Measurements from ENCODE around the gene CORO2A. TPM values are rescaled to one million over a fixed set of nuclear protein-coding genes. Genes with fewer than 3 reads are reported as not detected.

CORO2A gene
- total RNA-seq, 1 donor from 2014 or later = 17.4 TPM

DNA sequence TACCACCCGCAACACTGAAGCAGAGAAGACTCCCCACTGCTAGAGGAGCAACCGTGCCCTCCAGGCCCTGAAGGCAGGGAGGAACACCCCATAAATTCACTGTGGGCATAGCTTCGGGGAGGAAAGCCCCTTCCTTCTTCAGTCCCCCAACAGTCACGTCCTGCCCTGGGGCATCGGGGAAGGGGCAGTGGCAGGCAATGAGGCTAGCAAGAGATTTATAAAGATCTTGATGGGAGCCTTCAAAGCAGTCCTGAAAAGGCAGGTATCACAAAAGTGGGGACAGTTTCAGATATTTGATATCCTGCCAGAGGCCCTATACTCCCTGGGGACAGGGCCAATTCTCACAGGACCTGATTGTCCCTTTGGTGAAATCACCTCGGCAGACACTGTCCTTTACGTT, 56.5 kb downstream of the CORO2A start:
- Histone ChIP-seq H3K4me3 (no peak overlapping the region), H3K4me1 (no peaks in the 10 kb centered on the region), H3K27me3 (no peaks in the 10 kb centered on the region), H3K36me3 (no peaks in the 10 kb centered on the region), H3K9me3 (no peaks in the 10 kb centered on the region), H3K27ac (no peak overlapping the region)
- TF ChIP-seq POLR2AphosphoS5 (IDR thresholded peaks at IDR 0.05; ENCODE audit: insufficient read depth in 1 of 2, low read depth in 1 of 2) = no peak
- no peak for TF ChIP-seq POLR2A (IDR thresholded peaks at IDR 0.05)
- TF ChIP-seq, protein P1, sequence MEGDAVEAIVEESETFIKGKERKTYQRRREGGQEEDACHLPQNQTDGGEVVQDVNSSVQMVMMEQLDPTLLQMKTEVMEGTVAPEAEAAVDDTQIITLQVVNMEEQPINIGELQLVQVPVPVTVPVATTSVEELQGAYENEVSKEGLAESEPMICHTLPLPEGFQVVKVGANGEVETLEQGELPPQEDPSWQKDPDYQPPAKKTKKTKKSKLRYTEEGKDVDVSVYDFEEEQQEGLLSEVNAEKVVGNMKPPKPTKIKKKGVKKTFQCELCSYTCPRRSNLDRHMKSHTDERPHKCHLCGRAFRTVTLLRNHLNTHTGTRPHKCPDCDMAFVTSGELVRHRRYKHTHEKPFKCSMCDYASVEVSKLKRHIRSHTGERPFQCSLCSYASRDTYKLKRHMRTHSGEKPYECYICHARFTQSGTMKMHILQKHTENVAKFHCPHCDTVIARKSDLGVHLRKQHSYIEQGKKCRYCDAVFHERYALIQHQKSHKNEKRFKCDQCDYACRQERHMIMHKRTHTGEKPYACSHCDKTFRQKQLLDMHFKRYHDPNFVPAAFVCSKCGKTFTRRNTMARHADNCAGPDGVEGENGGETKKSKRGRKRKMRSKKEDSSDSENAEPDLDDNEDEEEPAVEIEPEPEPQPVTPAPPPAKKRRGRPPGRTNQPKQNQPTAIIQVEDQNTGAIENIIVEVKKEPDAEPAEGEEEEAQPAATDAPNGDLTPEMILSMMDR (IDR thresholded peaks at IDR 0.05) = no peak
- peak; percentile 27 to 55 for DNase-seq (ENCODE audit: extremely low spot score in 2 of 2)
- intact Hi-C loops (cut with DNase I) = no loop called here

DNA sequence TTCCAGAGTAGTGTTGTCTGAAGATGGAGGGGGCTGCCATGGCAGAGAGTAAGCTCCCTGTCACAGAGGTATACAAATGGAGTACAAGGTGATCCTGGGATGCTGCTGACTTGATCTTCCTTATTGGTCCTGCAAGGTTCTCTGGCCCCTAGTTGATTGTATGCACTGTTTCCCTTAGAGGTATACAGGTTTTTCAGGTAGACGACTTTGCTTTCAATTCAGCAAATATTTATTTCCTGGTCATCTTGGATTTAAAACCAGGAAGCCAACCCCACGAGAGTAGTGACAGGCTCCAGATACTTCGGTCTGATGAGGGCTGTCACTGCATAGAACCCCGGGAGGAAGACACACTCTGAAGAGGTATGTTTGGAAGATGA, 56.9 kb downstream of the CORO2A start:
- TF ChIP-seq POLR2AphosphoS5 (IDR thresholded peaks at IDR 0.05; ENCODE audit: insufficient read depth in 1 of 2, low read depth in 1 of 2) (no peak), POLR2A (IDR thresholded peaks at IDR 0.05) (no peak)
- TF ChIP-seq, protein P1 (IDR thresholded peaks at IDR 0.05) = no peak
- intact Hi-C loops (cut with DNase I) = no loop called here
- Histone ChIP-seq H3K9me3 (no peaks in the 10 kb centered on the region), H3K4me3 (no peak overlapping the region), H3K4me1 (no peaks in the 10 kb centered on the region), H3K27me3 (no peaks in the 10 kb centered on the region), H3K27ac (no peak overlapping the region), H3K36me3 (no peaks in the 10 kb centered on the region)
- no peak for DNase-seq (ENCODE audit: extremely low spot score in 2 of 2)

DNA sequence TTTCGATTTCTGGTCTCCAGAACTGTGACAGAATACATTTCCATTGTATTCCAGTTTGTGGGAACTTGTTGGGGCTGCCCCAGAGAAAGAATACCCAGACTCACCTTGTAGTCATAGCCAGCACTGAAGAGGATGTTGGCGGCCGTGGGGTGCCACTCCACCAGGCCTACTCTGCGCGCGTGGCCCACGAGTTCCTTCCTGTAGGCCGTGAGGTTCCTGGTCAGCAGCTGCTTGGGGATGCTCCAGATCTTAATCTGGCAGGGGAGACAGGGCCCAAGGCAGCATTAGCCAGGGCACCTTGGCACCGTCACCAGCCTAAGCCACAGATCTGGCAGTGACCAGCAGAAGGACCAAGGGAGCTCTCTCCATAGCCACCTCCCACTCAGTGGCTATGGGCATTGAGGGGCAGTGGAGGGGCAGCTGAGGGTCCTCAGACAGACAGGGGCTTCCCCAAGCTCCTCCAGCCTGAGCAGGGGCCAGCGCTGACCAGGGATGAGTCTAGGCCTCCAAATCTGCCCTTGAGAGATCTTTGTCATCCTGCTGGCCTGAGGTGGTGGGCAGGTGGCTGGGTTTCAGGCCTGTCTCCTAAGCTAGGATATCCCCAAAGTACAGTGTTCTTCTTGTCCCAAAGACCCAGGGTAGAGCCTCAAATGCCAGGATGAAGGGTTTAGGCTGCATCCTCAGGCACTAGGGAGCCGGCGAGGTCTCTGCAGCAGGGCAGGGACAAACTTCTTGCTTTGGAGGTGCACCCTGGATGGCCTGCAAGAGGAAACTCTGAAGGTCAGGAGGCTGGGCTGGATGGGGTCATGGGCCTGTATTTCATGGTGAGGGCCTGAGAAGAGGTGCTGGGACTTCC, 57.5 kb downstream of the CORO2A start:
- Histone ChIP-seq H3K4me1 (no peaks in the 10 kb centered on the region), H3K27me3 (no peaks in the 10 kb centered on the region), H3K9me3 (no peaks in the 10 kb centered on the region), H3K36me3 (no peaks in the 10 kb centered on the region), H3K4me3 (no peak overlapping the region), H3K27ac (no peak overlapping the region)
- intact Hi-C loops (cut with DNase I) = no loop called here
- peak; percentile 64 to 79 for DNase-seq (ENCODE audit: extremely low spot score in 2 of 2)
- TF ChIP-seq POLR2A (IDR thresholded peaks at IDR 0.05) = no peak
- TF ChIP-seq POLR2AphosphoS5 (IDR thresholded peaks at IDR 0.05; ENCODE audit: insufficient read depth in 1 of 2, low read depth in 1 of 2) = no peak
- TF ChIP-seq, protein P1 (IDR thresholded peaks at IDR 0.05) = no peak

DNA sequence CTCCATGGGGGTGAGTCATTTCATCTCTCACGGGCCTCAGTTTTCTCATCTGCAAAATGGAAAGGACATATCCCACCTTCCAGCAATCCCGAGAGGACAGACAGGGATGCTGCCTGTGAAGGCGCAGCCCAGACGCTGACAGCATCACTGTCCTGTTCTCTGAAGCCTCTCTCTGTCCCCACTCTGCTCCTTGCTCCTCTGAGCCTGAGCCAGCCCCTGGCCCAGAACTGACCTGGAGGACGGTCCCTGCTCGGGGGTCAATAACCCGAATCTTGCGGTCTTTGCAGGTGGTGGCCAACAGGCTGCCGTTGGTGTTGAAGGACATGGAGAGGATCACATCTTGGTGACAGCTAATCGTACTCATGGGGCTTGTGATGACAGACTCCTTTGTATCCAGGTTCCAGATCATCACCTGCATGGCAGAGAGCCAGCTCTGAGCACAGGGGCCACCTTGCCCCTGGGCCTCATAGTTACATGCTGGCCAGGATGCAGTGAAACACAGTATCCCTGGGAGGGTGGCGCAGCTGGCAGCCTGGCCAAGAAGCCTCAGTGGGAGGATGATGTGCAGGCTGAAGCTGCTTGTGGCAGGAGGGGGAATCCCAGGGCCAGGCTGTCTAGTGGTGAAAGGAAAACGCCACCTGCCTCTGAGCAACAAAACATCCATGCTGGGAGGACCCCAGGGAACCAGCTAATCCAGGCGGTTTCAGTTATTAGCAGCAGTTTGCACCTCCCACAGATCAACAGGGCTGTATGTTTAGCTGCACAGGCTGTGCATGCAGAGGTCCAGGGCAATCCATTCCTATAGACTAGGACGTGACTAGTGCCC, 59.4 kb downstream of the CORO2A start:
- TF ChIP-seq, protein P1 (IDR thresholded peaks at IDR 0.05) = no peak
- TF ChIP-seq POLR2AphosphoS5 (IDR thresholded peaks at IDR 0.05; ENCODE audit: insufficient read depth in 1 of 2, low read depth in 1 of 2) = no peak
- no peak for TF ChIP-seq POLR2A (IDR thresholded peaks at IDR 0.05)
- no peaks in the 10 kb centered on the region for H3K9me3 ChIP-seq
- no peak overlapping the region for H3K27ac ChIP-seq
- intact Hi-C loops (cut with DNase I) = no loop called here
- DNase-seq (ENCODE audit: extremely low spot score in 2 of 2) = peak; percentile 79 to 80
- no peak overlapping the region for H3K4me3 ChIP-seq
- no peaks in the 10 kb centered on the region for H3K36me3 ChIP-seq
- H3K27me3 ChIP-seq = no peaks in the 10 kb centered on the region
- no peaks in the 10 kb centered on the region for H3K4me1 ChIP-seq

Data from vagina (tissue), 2 donors.